Activated naive CD4-positive, alpha-beta T cell treated with anti-CD3 and anti-CD28 coated beads, Interleukin-2, amount 50 U/mL, for 16 hours (primary cell): ENCODE measurements around the gene MINDY4B.

Source experiments
- DNase-seq: peaks from one replicate; pipeline ENCODE4 v3.0.0-alpha.2; 2020

MINDY4B gene

DNA sequence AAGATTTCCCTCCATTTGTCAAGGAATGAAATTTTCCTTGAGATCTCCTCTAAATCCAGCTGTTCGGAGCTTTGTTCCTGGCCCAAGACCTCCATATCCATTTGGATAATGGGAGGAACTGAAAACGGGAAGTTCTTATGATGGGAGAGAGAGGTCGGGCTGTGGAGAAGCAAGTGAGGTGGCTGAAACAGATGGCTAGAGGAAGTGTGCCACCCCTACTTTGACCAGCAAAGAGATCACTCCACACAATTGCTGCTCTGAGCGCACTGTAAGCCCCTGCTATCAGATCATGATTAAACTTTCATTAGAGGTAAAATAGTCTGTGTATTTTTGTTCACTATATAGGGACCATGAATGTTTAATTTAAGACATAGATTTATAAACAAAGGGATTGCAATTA, at the start of gene MINDY4B:
TSS of gene MINDY4B (minus strand) at position 101 of the 400 bp plus-strand sequence. CDS start at position 101, 0 bp downstream.
- no peak for DNase-seq

GRCh38 chr3:150951923-150952322, 46.7 kb upstream of the MINDY4B start:
- DNase-seq = no peak

GRCh38 chr3:150945226-150946032, 40.2 kb upstream of the MINDY4B start:
- no peak for DNase-seq

GRCh38 chr3:150942221-150942620, 37.0 kb upstream of the MINDY4B start:
- no peak for DNase-seq

GRCh38 chr3:150936693-150937092, 31.5 kb upstream of the MINDY4B start:
- no peak for DNase-seq

- DNase-seq = no peak
These were observed 28.3 kb upstream of the MINDY4B start for GRCh38 chr3:150933473-150933995.

- DNase-seq = no peak
These were observed 26.5 kb upstream of the MINDY4B start for GRCh38 chr3:150931745-150932144.

DNA sequence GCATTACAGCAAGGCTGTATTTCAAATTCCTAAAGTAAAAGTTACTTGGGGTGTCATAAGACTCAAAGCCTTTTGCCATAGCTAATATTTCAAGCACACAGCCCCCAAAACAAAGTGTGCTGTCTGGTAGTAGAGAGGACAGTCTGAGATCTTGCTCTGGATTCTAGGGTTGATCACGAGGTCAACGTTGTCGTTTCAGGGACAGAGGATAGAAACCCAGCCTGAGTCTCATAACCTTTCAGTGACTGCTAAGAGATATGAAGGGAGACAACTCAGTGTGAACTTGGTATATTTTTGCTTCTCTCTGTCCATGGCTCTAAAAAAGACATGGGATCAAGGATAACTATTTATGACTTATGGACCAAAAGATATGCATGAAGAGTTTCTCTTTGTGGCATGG, 25.6 kb upstream of the MINDY4B start:
- DNase-seq = no peak

DNA sequence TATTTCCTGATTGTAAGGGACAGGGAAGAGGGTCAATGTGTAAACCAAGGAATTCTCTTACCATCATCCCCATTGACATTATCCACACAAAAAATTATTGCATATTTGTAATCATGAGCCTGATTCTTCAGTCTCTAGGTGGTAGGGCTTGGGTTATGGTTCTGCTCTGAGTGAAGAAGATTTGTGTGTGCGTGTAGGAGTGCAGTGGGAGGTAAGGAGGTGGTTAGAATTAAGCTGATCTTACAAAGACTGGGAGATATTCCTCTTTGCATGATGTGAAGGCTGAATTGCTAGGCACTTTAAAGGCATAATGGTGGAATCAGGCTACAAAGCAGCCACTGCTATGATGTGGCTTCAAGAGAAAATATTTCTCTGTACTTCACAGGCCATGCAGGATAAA, 23.0 kb upstream of the MINDY4B start:
- no peak for DNase-seq

- DNase-seq = no peak
These were observed 21.1 kb upstream of the MINDY4B start for GRCh38 chr3:150926328-150926727.

- DNase-seq = peak; percentile 57
These were observed 20.5 kb upstream of the MINDY4B start for GRCh38 chr3:150925751-150926201.

DNA sequence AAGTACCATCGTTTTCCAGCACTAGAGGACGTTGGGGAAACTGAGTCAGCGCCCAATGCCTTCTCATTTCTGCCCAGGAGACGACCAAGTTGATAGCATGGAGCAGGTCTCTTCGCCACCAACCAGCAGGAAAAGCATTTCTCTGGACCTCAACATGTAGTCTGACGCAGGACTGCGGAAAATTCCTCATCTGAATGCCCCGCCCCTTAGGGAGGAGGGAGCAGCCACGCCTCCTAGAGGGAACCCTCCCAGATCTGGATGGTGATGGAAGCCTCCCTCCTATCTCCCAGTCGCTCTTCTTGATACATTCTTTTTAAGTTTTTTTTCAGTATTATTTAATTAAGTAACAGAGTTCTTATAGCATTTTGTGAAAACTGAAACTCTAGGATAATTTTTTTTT, 17.4 kb upstream of the MINDY4B start:
- no peak for DNase-seq

GRCh38 chr3:150921209-150921608, 16.0 kb upstream of the MINDY4B start:
- no peak for DNase-seq

GRCh38 chr3:150920236-150920635, 15.0 kb upstream of the MINDY4B start:
- no peak for DNase-seq

GRCh38 chr3:150917951-150918350, 12.7 kb upstream of the MINDY4B start:
- no peak for DNase-seq

GRCh38 chr3:150913133-150913922, 8.1 kb upstream of the MINDY4B start:
- DNase-seq = no peak

GRCh38 chr3:150912501-150912900, 7.3 kb upstream of the MINDY4B start:
- no peak for DNase-seq

- no peak for DNase-seq
These were observed 6.5 kb upstream of the MINDY4B start for GRCh38 chr3:150911771-150912170.

DNA sequence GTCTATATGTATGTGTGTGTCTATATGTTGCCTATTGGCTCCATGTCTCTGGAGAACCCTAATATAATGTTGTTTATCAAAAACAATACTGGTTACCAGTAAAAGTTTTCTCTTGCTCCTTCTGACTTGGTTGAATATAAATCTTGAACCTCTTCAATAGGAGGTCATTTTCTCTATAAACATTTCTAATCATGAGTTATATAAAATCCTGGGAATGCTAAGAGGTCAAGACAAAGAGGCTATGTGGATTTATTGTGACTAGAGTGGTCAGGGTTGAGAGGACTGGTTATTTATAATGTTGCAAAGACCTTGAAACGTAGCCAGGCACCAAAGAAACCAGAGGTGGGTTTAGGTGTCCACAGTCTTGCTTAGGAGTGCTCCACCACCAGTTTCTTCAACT, 1.2 kb upstream of the MINDY4B start:
- no peak for DNase-seq

DNA sequence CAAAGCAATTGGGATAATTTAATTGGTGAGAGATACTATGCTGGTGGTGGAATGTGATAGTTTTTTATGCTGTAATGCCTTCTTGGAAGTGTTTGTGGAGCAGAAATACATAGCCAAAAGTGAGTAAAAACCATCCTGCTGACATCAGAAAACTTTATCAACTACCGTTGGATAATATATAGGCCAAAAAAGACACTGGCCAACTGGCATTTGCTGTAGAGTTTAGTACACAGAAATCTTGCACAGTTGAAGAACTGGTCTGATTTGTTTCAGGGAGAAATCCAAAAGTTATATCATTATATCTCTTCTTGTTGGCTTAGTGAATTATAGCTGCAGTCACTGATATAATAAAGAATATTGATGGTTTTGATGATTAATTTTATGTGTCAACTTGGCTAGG, 507 bp upstream of the MINDY4B start:
- no peak for DNase-seq

DNA sequence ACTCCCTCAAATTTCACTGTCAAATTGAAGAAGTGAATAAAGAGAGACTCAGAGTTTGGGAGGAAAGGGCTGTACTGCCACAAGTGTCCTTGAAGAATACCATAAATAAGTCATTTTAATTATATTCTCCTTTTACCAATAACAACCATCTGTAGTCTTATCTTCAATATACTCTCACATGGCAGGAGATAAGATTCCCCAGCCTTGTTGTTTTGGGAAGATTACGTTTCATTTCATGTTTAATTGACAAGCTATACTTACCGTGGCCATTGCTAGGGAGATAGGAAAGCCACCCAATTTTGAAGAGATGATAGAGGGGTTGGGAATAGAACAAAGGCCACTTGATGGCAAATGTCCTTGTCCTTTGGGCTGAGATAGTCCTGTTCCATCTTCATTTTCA, 2.3 kb downstream of the MINDY4B start:
- no peak for DNase-seq

DNA sequence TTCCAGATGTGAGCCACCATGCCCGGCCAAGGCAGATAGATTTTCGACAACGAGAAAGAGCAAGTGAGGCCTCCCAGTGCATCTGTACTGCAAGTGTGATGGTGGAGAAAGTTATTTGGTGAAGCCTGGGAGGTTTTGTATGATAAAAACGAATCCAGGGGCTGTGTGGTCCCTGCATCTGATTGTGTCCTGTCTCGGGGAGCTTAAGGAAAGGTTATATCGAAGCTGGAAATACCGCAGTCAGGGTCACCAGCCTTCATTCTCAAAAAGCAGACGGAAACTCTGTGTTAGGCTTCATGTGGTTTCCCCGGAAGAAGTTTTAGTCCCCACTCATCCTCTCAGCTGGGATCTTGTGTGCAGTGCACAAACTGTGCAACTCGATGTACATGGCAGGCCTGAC, 3.4 kb downstream of the MINDY4B start:
- no peak for DNase-seq

- DNase-seq = no peak
These were observed 6.1 kb downstream of the MINDY4B start for GRCh38 chr3:150899141-150899540.
